Right renal pelvis (tissue), 4 donors: ENCODE data around the gene MTFR2. TPM values are rescaled to one million over a fixed set of nuclear protein-coding genes. Genes with fewer than 3 reads are reported as not detected.

Experiments
- DNase-seq, 4 donors: peaks; one replicate each; pipeline ENCODE4 v3.0.0-alpha.2; 2013; ENCODE audit warnings: low read depth in 4 of 4, low spot score in 3 of 4, missing footprints in 1 of 4
- polyA plus RNA-seq, 4 donors: library from polyadenylated mRNA; unstranded; fragments of 120-200 nt; gene quantifications; one replicate each; pipeline ENCODE4 v1.2.1, GENCODE V29; 2013; ENCODE audit not compliant: insufficient read length in 4 of 4

MTFR2 gene
- polyA plus RNA-seq = 1 to 10 TPM; 2.2 to 3.2 (median 2.9) TPM

- DNase-seq = peak; percentile 88 to 98 (median 98)
These were observed at the start of gene MTFR2 for GRCh38 chr6:136249811-136250685. Gene MTFR2, minus strand, starts transcription at chr6:136250311. Its CDS starts 1,212 bp downstream, at chr6:136249099.

- DNase-seq = no peak
These were observed 44.5 kb upstream of the MTFR2 start for GRCh38 chr6:136294621-136295020.

- DNase-seq = peak in 1 of 4 donors; percentile 60
These were observed 40.4 kb upstream of the MTFR2 start for GRCh38 chr6:136290410-136291010.

- peak; percentile 98 to 100 (median 98) for DNase-seq
These were observed 39.7 kb upstream of the MTFR2 start, which contains the start of gene BCLAF1 for GRCh38 chr6:136289579-136290409. Gene BCLAF1, minus strand, starts transcription at chr6:136289846. Its CDS starts 9,980 bp downstream, at chr6:136279866.

- DNase-seq = peak; percentile 86 to 88 (median 86)
These were observed 39.1 kb upstream of the MTFR2 start for GRCh38 chr6:136289327-136289578.

- peak; percentile 57 to 67 (median 58) for DNase-seq
These were observed 38.6 kb upstream of the MTFR2 start for GRCh38 chr6:136288566-136289326.

- no peak for DNase-seq
These were observed 34.8 kb upstream of the MTFR2 start for GRCh38 chr6:136284909-136285308.

GRCh38 chr6:136282906-136283305 is 32.8 kb upstream of the MTFR2 start:
- no peak for DNase-seq

GRCh38 chr6:136280032-136280609 is 30.0 kb upstream of the MTFR2 start:
- DNase-seq = no peak

- no peak for DNase-seq
These were observed 24.0 kb upstream of the MTFR2 start for GRCh38 chr6:136274062-136274461.

GRCh38 chr6:136265101-136265500 is 15.0 kb upstream of the MTFR2 start:
- no peak for DNase-seq

- no peak for DNase-seq
These were observed 12.8 kb upstream of the MTFR2 start for GRCh38 chr6:136262940-136263339.

- no peak for DNase-seq
These were observed 4.8 kb upstream of the MTFR2 start for GRCh38 chr6:136254851-136255466.

GRCh38 chr6:136253734-136254133 is 3.6 kb upstream of the MTFR2 start:
- DNase-seq = no peak

GRCh38 chr6:136252441-136252840 is 2.3 kb upstream of the MTFR2 start:
- no peak for DNase-seq

- DNase-seq = no peak
These were observed 1.3 kb upstream of the MTFR2 start for GRCh38 chr6:136251394-136251793.

- DNase-seq = no peak
These were observed 536 bp upstream of the MTFR2 start for GRCh38 chr6:136250686-136251008.

- no peak for DNase-seq
These were observed 775 bp downstream of the MTFR2 start for GRCh38 chr6:136249336-136249735.

- no peak for DNase-seq
These were observed 6.0 kb downstream of the MTFR2 start for GRCh38 chr6:136244061-136244616.
